ENCODE results near the gene LRG1. TPM values are rescaled to one million over a fixed set of nuclear protein-coding genes. Genes with fewer than 3 reads are reported as not detected.

The LRG1 gene
- total and polyA plus RNA-seq, 2 of the 13 experiments (the other 11 are each of a cell fraction or from before 2014, with no cell fraction given), result 12.0 to 39.3 TPM

DNA sequence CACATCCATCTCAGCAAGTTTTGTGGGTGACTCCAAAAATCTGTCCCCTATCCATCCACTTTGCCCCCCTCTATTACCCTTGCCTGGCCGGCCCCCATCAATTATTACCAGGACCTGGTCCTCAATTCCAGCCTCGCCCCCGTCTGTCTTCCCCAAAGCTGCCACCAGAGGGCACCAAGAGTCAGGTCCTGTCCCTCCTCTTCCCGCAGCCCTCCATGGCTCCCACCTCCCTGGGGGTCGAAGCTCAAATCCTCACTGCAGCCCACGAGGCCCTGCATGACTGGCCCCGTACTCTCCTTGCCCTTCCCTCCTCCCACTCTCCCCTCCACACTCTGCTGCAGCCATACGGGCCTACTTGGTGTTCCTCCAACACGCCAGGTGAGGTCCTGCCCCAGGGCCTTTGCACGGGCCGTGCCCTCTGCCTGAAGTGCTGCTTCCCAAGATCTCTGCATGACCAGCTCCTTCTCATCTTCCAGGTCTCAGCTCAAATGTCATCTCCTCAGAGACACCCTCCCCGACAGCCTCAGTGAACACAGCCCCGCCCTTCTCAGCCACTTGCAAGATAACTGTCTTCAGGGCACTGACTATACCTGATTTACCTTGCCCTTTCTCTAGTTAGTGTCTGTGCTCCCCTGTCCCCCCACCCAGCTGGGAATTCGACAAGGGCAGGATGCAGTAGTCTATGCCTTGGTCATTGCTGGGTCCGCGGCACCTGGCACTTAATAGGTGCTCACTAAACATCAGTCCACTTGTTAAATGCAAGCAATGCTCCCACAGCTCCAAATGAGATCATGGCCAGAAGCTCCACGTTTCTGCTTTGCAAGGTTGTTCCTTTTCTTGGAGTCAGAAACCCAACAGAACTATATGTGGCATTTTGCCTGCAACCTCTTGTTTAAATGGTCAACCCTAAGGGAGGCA is 36.4 kb upstream of the LRG1 start (continued):
- TF ChIP-seq, protein P1, sequence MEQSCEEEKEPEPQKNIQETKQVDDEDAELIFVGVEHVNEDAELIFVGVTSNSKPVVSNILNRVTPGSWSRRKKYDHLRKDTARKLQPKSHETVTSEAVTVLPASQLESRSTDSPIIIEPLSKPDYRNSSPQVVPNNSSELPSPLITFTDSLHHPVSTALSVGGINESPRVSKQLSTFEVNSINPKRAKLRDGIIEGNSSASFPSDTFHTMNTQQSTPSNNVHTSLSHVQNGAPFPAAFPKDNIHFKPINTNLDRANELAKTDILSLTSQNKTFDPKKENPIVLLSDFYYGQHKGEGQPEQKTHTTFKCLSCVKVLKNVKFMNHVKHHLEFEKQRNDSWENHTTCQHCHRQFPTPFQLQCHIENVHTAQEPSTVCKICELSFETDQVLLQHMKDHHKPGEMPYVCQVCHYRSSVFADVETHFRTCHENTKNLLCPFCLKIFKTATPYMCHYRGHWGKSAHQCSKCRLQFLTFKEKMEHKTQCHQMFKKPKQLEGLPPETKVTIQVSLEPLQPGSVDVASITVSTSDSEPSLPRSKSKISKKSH (CRISPR knock-in tag; IDR thresholded peaks at IDR 0.05; ENCODE audit: borderline replicate concordance), result peak; percentile 69; the same call in 1 of the 2 replicates
- TF ChIP-seq ADNP (CRISPR knock-in tag; IDR thresholded peaks at IDR 0.05), result peak; percentile 82
- no peak for TF ChIP-seq JUN (CRISPR knock-in tag; IDR thresholded peaks at IDR 0.05)
- TF ChIP-seq FOXA3 (CRISPR knock-in tag; IDR thresholded peaks at IDR 0.05), result 0 out of 2 replicates have a peak, but pooled peaks have one; percentile 10
- TF ChIP-seq CBX1 (IDR thresholded peaks at IDR 0.05; ENCODE audit: low read depth), result no peak
- no peak for TF ChIP-seq NONO (IDR thresholded peaks at IDR 0.05)
- TF ChIP-seq NONO (CRISPR knock-in tag; conservative IDR thresholded peaks at IDR 0.05), result peak; percentile 48; the same call in 1 of the 2 replicates
- no peak for TF ChIP-seq DNMT1 (CRISPR knock-in tag; IDR thresholded peaks at IDR 0.05)
- TF ChIP-seq ZNF34 (CRISPR knock-in tag; IDR thresholded peaks at IDR 0.05; ENCODE audit: borderline replicate concordance), result no peak
- no peak for TF ChIP-seq EEA1 (CRISPR knock-in tag; IDR thresholded peaks at IDR 0.05; ENCODE audit: borderline replicate concordance)
- TF ChIP-seq CAMTA2 (CRISPR knock-in tag; IDR thresholded peaks at IDR 0.05; ENCODE audit: borderline replicate concordance), result no peak
- TF ChIP-seq, protein P2, sequence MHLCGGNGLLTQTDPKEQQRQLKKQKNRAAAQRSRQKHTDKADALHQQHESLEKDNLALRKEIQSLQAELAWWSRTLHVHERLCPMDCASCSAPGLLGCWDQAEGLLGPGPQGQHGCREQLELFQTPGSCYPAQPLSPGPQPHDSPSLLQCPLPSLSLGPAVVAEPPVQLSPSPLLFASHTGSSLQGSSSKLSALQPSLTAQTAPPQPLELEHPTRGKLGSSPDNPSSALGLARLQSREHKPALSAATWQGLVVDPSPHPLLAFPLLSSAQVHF (CRISPR knock-in tag; IDR thresholded peaks at IDR 0.05), result no peak
- TF ChIP-seq, protein P3, sequence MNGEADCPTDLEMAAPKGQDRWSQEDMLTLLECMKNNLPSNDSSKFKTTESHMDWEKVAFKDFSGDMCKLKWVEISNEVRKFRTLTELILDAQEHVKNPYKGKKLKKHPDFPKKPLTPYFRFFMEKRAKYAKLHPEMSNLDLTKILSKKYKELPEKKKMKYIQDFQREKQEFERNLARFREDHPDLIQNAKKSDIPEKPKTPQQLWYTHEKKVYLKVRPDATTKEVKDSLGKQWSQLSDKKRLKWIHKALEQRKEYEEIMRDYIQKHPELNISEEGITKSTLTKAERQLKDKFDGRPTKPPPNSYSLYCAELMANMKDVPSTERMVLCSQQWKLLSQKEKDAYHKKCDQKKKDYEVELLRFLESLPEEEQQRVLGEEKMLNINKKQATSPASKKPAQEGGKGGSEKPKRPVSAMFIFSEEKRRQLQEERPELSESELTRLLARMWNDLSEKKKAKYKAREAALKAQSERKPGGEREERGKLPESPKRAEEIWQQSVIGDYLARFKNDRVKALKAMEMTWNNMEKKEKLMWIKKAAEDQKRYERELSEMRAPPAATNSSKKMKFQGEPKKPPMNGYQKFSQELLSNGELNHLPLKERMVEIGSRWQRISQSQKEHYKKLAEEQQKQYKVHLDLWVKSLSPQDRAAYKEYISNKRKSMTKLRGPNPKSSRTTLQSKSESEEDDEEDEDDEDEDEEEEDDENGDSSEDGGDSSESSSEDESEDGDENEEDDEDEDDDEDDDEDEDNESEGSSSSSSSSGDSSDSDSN (CRISPR knock-in tag; IDR thresholded peaks at IDR 0.05), result no peak
- no peak for TF ChIP-seq CENPX (CRISPR knock-in tag; IDR thresholded peaks at IDR 0.05)
- TF ChIP-seq SIX1 (CRISPR knock-in tag; IDR thresholded peaks at IDR 0.05; ENCODE audit: borderline replicate concordance), result no peak
- TF ChIP-seq ZFP36L1 (CRISPR knock-in tag; IDR thresholded peaks at IDR 0.05), result no peak
- peak; percentile 33; the same call in 1 of the 2 replicates for TF ChIP-seq MYC (CRISPR knock-in tag; IDR thresholded peaks at IDR 0.05; ENCODE audit: borderline replicate concordance)
- no peak for TF ChIP-seq ZNF878 (CRISPR knock-in tag; IDR thresholded peaks at IDR 0.05)
- TF ChIP-seq ZNF331 (CRISPR knock-in tag; IDR thresholded peaks at IDR 0.05), result 0 out of 2 replicates have a peak, but pooled peaks have one; percentile 26
- no peak for TF ChIP-seq MEF2D (CRISPR knock-in tag; IDR thresholded peaks at IDR 0.05)
